HG02884 (cell line): ENCODE data around the gene ZBTB34.
A peak's percentile ranks its signal among the peaks of the same experiment; 100 is the strongest.

ENCODE experiments used
- ATAC-seq: cut with Tn5 transposase; IDR thresholded peaks from one replicate; pipeline ENCODE4 v1.9.1; 2021; ENCODE audit warnings: mild to moderate bottlenecking, moderate library complexity; ENCODE audit not compliant: unreplicated experiment

The ZBTB34 gene

DNA sequence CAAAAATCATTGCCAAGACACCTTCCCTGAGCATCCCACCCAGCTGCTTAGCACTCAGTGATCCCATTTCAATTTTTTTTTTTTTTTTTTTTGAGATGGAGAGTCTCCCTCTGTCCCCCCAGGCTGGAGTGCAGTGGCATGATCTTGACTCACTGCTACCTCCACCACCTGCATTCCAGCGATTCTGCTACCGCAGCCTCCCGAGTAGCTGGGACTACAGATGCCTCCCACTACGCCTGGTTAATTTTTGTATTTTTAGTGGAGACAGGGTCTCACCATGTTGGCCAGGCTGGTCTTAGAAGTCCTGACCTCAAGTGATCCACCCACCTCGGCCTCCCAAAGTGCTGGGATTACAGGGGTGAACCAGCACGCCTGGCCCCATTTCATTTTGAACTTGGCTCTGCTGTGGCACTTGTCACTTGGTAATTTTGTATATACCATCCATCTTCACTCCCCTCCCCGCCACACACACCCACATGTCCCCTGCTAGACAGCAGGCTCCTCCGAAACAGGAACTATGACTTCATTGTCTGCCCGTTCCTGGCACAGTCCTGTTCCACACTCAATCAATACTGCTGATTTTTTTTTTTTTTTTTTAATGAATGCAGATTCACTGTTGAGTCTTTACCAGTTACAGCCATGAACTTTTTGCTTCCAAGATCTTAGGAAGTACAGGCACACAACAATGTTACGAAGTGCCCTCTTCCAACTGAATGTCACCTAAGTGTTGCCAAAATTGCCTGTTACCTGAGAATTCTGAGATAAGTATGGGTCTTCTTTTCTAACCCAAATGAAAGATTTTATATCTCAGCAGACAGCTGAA is 17.3 kb upstream of the ZBTB34 start:
- no peak for ATAC-seq

DNA sequence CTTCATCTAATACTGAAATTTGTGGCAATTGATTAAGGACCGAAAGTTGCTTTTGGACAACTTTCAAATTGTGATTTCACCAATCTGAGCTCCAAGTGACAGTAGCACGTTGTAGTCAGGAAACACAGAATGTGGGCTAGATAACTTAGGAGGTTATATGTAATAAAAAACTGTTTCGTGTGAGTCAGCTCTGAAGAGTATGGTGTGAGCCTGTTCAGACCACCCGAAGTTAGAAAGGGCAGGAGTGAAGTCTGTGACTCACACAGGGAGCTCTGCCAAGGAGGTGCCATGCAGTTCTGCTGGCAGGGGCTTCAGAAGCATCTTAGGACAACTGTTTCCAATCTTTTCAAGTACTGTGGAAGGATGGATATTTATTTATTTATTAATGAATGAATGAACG is 16.4 kb upstream of the ZBTB34 start:
- no peak for ATAC-seq

DNA sequence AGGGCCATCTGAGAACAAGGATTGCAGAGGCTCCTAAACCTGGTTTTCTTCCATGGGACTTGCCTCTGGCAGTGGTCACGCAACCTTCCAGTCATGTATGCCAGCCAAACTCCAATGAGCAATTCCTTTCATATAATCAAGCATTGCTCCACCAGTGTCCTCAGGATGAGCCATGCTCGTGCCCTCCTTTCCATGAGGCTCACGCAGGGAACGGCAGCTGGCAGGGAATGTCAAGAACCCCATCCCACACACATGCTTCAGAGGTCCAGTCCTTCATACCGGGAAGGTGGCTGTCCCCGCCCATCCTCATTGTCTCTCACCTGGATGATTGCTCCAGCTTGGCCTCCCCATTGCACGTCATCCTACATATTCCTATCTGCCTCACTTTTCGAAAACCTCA is 13.4 kb upstream of the ZBTB34 start:
- no peak for ATAC-seq

DNA sequence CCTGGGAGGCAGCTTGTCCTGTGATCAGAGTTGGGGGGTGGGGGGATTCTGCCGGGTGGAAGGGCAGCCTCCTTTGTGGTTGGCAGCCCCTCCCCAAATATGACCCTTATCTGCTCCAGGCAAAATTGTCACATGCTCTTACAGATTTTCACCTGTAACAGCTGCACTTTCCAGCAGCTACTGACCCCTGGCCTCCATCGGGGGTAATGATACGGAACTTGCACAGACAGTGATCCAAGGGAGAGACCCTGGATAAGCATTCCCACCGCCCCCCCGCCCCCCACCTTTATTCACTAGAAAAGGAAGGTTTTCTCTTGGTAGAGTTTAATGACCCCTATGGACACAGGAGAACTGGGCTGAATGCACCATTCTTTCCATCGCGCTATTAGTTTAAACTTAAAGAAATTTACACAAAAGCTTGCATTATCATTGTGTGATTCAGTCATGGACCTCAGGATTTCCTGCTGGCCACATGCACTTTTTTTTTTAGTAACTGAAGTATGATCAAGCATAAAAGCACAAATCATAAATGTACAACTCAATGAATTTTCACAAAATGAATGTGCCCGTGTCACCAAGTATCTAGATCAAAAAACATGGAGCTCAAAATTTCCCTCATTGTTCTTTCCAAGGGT is 10.7 kb upstream of the ZBTB34 start:
- no peak for ATAC-seq

DNA sequence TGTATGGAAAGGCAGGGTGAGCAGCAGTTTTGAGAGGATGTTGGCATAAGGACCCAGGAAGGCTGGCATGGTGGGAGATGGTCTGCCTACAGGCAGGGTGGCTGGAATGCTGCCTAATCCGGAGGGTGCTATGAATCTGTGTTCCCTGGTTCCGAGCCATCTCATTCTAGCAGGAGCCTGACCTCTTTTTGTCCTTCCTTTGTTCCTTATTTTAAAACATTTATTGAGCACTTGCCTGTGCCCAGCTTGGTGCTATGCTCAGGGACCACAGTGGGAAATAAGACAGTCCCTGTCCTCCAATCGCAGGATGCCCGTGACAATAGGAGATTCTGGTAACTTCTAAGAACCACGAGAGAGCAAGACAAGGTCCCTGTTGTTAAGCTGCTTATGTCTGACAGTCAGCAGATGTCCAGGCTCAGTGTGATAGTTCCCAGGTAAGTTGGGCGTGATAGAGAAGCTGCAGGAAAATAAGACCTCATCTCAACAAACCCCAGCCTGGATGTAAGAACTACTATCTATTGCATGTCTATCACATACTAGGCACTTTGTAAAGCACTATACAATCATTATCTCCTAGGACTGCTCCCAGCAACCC is 9.1 kb upstream of the ZBTB34 start:
- ATAC-seq: no peak

DNA sequence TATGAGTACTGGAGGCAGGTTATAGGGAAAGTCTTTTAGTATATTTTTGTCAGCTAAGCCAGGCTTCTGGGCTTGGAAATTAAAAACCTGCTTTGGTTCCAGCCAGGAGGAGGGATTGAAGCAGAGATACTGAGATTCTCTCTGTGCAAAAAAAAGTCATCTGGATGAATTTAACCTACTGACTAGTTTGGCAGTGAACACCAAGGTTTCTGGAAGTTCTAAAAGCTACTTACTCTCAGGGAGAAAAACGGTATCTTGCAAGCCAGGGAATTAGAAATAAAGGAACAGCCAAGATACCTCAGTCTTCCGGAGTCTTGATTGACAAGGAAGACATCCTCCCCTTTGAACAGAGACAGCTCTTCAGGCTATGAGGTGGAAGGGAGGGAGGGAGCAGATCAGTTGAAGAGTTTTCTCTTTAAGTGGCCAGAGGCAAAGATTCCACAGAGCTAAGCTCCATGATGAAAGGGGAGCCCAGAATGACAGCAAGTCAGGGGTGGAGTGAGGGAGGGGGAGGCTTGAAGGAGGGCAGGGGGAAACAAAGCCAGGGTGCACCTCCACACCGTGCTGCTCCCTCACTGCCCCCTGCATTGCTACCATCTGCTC is 8.3 kb upstream of the ZBTB34 start:
- ATAC-seq: no peak

DNA sequence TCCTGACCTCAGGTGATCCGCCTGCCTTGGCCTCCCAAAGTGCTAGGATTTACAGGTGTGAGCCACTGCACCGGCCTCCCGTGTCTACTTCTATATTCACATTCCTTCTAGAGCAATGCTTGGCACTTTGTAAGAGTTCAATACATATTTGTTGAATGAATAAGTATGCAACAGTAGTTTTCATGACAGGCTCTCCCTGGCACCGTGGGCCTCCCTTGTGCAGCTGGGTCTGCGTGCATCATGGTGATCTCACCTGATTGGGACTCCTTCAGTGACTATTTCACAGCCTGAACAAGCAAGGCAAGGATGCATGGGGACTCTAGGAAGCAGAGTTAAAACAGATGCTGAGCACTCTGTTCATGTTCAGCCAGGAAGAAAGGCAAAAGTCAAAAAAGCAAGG is 6.8 kb upstream of the ZBTB34 start:
- ATAC-seq: no peak

DNA sequence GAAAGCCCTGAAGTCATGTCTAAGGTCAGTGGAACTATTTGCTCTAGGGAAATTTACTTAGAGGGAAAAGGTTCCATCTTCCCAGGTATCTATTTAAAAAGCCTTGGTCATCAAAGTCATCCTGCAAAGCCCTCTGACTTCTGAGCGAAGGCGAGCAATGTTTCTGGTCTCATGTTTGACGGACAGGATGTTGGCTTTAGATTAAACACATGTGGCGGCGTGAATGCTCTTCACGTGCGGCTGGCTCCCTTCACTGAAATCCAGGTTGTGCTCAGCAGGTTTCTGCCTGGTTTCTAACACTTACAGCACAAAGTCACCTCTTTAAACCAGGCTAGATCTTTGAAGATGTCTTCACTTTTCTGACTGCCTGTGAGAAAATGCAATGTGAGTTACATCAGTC is 5.7 kb upstream of the ZBTB34 start:
- no peak for ATAC-seq

DNA sequence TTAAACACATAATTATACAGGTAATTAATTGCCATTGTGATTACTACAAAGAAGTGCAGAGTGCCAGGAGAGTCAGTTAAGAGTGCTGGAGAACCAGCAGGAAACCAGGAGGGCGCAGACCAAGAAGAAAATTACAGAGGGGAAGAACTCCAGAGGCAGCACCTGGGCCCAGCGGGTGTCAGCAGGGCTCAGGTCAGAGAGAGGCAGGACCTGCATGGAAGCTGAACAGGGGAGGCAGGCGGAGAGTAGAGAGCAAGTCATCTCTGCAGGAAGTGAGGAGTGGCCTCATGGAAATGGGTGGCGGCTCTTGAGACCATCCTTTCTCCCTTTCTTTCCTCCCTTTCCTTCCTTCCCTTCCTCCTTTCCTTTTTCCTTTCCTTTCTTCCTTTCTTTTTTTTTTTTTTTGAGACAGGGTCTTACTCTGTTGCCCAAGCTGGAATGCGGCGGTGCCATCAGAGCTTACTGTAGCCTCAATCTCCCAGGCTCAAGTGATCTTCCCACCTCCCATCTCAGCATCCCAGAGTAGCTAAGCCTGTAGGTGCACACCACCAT is 4.0 kb upstream of the ZBTB34 start:
- no peak for ATAC-seq

DNA sequence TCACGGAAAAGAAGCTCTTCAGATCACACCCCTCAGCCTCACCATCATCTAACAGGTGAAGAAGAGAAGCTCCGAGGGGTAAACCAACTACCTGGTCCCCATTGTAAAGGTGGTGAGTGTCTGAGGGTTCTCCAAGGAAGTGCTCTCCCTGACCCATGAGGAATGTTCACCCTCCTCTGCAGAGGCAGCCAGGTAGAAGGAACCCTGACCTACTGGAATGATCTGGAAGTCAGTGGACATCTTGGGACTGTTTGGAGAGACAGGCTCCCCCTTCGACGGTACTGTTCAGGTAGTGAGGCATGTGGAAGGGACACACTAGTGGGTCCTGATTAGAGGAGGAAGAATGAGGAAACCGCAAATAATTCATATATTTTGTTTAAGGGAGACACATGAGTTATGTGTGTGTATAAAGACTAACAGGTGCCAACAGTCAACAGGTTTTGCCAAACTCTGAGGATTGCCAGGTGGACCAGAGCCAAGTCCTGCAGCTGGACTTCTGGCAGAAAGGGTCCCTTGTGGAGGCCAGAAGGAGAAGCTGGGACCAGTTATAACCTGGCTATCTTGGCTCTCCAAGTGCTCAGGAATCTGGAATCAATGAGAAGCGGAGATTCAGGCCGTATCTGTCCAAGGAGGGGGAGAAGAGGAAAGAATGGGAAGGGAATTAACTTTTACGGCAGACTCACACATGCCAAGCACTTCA is 3.0 kb upstream of the ZBTB34 start:
- ATAC-seq: no peak

DNA sequence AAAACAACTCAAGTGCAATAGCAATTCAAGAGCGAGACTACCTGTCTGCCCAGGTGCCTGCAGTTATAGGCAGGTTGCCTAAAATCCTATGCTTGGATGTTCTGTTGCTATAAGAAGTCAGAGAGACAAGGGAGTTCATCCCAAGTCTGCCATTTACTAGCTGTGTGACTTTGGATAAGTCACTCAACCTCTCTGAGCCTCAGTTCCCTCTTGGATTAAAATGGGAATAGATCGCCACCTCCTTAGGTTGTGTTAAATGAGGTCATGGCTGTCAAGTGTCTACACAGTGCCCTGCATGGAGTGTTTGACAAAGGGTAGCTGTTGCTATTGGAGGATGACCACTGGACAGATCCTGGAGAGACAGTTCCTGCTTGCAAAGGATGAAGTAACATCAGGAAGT is 1.3 kb upstream of the ZBTB34 start:
- ATAC-seq: no peak

DNA sequence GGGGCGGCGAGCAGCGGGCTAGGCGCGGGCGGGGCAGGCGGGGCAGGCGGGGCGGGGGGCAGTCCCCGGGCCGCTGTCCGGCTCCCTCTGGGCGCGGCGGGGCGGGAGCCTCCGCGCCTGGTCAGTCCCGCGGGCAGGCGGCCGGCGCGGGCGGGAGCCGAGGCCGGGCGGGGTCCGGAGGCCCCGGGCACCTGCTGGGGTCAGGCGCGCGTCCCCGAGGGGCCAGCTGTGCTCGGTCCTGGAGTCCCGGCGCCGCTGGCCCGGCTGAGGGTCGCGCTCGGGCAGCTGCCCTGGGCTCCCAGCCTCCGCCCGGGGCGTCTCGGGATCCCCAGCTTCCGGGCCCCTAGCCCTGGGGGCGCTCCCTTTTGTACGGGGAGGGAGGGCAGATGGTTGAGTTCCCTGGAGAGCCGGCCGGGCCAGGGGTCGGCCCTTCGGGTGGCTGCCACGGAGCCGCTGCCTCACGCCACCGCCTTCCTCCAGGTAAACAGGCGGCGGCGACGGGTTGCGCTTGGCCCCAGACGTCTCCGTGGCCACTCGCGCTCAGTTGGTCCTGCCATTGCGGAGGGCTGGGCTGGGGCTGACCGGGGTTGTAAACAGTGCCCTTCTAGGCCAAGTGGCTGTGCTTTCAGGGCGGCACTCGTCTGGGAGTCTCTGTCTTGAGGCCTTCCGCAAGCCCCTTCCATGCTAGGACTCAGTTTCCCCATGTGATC is 473 bp downstream of the ZBTB34 start:
- peak; percentile 16 for ATAC-seq

DNA sequence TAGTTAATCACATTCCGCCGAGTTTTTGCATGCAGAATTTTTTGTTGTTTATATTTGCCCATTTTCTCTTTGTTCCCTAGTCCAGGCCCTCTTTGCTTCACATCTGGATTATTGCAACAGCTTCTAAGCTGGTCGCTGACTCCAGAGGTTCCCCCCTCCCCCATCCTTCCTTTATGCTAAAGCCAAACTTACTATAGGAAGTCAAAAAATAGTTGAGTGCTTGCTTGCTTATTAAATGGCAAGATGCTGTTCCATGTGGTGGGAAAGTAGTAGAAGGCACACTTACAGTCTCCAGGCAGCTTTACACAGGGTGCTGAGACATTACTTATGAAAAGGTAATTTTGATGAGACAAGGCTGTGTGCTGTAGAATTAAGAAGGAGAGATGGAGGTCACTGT is 1.3 kb downstream of the ZBTB34 start:
- ATAC-seq: no peak

DNA sequence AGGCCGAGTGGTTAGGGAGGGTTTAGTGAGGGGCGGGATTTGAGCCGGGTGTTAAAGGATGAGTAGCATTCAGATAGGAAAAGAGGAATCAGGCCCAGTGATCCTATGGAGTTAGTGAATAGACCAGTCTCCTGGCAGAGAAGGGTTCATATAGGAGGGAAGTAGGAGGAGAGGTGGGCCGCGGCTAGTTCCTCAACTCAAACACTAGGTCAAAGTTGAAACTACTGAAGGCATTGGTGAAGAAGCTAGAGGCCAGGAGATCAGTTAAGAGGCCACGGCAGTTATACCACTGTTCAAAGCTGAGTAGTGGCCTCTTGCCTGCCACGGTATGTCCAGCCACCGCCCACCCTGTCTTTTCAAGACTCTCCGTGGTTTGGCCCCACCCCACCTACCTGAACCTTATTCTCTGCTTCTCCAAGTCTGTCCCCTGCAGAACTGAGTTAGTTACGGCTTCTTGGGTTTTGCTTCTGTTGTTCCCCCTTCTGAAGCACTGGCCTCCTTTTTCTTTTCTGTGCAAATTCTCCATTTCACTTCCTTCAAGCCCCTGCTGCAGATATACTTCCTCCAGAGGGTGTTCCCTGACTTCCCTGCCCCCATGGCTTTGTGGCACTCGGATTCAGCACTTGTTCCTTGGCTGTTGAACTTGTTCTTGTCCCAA is 1.8 kb downstream of the ZBTB34 start:
- no peak for ATAC-seq

DNA sequence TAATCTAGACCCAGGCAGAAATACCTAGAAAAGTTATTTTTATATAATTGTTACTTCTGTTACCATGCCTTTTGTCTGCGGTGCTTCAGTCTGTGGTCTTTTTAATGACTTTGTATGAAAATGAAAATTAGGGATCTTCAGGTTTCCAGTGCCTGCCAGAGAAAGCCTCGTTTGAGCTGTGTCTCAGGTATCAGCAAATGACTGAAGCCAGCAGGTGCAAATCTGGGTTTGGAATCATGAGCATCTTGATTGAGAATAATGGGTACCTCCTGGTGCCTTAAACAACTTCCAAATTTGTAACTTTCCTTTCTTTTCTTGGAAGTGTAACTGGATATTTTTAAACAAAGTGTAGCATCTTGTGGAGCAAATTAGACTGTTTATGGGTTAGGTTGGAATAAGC is 4.3 kb downstream of the ZBTB34 start:
- ATAC-seq: no peak

DNA sequence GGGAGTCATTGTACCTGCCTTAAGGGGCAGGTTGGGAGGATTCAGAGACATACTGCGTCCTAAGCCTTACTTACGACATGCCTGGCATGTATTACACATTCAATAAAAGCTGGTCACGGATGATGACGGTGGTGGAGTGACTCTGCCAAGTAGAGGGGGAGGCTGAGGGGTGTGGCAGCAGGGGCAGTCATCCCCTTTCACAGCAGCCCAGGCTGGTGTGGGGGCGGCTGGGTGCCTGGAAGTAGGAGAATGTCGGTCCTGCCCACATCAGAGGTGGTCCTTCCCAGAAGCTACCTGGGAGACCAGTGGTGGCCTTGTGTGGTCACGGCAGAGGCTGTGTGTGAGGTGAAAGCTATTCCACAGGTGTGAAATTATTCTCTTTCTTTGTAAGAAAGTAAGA is 8.9 kb downstream of the ZBTB34 start:
- ATAC-seq: no peak

DNA sequence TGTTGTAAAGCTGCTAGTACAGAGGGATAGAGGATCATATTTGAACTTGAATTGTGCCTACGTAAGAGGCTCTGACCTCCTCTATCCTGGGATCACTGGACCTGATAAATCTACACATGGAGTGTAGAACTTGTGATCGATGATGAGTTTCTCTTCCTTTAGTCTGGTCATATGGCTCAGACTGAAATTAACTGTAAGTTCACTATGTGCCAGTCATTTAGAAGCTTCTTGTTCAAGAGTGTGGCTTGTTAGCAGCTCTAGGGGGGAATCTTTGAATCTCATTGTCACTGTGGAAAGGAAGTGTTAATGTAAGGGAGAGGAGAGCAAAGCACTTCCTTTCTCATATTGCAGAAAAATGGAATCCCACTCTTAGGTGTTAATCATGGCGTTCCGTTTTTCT is 12.1 kb downstream of the ZBTB34 start:
- ATAC-seq: no peak

DNA sequence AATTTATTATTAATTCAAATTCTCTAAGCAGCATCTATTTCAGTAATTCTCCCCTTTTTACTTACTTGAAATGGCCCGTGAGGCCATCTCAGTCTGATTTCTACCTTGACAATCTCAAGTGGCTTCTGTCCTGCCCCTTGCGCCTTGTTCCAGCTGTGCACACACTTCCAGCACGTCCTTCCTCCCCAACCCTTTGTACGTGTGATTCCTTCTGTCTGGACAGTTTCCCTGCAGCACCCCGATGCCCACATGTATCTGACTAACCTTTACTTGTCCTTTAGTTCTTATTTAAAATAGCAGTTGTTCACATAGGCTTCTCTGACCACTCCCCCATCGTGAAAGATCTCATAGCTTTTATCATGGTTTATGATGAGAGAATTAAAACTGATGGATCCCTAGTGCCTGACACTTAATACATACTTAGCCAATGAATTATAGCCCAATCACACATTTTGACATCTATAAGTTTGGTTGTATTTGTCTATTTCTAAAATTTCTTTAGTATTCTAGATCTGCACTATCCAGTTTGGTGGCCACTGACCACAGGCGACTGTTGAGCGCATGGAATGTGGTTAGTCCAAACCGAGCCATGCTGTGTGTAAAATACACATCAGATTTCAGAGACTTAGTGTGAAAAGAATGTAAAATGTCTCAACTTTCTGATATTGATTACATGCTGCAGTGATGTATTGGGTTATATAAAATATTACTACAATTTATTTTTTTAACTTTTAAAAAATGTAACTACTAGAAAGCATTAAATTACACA is 14.3 kb downstream of the ZBTB34 start:
- no peak for ATAC-seq
